Erythroblast (primary cell): ENCODE results near the gene GRB7.

Source experiments
- DNase-seq, 2 experiments: peaks; one replicate each; lab custom pipeline; 2025; lab: John Stamatoyannopoulos, UW
- GATA1 ChIP-seq: IDR thresholded peaks from 2 replicates; pipeline ENCODE4 v1.6.1; 2011; ENCODE audit warnings: low read depth, mild to moderate bottlenecking, control low read depth, low read length, moderate library complexity
- POLR2A ChIP-seq: IDR thresholded peaks from 2 replicates; pipeline ENCODE4 v1.6.1; 2011; ENCODE audit warnings: mild to moderate bottlenecking, low read length

Gene GRB7

GRCh38 chr17:39732586-39732985 is 5.2 kb upstream of the GRB7 start:
- TF ChIP-seq POLR2A (no peak), GATA1 (no peak)
- DNase-seq = no peak

DNA sequence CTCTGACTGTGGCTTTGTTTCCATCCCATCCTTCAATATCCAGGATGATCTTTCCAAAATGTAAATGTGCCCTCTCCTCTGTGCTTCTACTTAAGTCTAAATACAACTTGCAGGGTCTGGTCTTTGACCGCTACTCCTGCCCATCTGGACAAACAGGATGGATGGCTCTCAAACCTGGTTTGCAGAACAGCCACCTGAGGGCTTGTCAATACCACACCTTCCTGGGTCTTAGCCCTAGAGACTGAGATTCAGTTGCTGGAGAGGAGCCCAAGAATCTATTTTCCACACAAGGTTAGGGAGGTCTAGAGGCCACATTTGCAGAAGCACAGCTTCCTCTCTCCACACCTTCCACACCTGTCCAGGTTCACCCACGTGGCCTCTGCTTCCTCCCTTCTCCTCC is 1.9 kb upstream of the GRB7 start:
- TF ChIP-seq POLR2A (no peak), GATA1 (no peak)
- DNase-seq = no peak

DNA sequence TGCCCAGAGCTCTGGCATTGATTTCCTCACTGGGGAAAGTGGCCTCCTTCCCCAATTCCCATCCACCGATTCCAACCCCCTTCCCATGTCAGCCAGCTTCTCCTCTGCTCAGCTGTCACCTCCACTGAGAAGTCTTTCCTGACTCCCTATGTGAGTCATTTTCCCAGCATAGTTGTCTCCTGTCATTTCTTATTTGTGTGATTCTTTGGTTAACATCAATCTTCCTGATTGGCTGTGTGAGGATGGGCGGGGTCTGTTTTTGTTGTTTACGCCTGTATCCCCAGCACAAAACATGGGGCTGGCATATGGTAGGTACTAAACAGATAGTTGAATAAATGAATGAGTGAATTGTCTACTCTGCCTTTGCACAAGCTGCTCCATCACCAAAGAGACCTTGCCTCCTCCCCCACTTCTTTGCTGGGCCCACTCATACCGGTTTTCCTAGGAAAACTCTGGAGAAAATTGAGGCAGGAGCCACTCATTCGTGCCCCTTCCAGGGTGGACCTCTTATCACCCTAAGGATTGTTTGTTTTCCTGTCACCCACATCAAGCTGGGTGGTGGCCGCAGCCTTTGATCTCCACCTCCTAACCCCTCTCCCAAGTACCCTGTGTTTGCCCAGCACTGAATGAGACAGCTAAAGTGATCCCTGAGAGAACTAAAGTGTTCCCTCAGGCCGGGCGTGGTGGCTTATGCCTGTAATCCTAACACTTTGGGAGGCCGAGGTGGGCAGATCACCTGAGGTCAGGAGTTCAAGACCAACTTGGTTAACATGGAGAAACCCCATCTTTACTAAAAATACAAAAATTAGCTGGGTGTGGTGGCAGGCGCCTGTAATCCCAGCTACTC is 1.2 kb upstream of the GRB7 start:
- DNase-seq = no peak
- TF ChIP-seq GATA1 (no peak), POLR2A (no peak)

DNA sequence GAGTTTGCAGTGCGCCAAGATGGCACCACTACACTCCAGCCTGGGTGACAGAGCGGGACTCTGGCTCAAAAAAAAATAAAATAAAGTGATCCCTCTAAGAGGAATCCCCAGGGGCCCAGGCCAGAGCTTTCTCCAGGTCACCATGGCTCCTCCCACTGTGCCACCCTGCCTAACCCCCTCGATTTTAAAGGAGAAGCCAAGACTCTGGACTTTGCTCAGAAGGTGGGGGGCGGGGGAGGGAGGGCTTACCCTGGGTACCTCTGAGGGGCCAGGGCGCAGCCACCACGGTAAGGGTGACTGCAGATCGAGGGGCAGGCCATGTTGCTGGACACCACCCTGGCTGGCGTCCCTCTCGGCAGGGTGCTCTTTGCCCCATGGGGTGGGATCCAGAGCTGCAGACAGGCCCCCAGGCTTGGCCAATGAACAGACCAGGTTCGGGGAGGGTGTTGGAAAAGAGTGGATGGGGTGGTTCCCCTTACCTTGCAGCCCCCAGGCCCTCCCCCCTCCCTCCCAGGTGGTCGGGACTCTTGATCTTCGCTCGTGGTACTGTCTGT is 455 bp upstream of the GRB7 start:
- TF ChIP-seq GATA1 = no peak
- no peak for TF ChIP-seq POLR2A
- DNase-seq = no peak

- DNase-seq = no peak
- TF ChIP-seq GATA1 (no peak), POLR2A (no peak)
Measured at GRCh38 chr17:39738568-39738901, 797 bp downstream of the GRB7 start.

- DNase-seq = no peak
- no peak for TF ChIP-seq GATA1
- TF ChIP-seq POLR2A = no peak
Measured at GRCh38 chr17:39738983-39739884, 1.5 kb downstream of the GRB7 start.

DNA sequence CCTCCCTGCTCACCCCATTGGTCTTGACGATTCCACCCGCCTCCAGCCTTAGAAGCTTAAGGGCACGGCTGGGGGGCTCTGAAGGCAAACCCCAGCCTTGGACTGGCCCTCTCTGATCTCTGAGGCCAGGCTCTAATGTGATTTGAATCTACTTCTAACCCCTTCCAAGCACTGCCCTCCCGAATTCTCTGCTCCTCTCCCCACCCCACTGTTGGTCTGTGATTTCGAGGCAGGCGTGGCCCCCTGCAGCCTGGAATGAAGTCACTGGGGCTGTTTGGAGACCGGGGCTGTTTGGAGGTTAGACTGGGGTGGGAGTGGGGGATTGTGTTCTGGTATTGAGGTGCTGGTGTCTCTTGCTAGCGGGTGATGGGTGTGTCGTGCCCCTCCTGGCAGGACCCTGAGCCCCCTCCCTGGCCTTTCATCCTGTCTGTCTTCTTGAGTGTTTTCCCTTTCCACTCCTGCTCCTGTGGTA is 2.2 kb downstream of the GRB7 start:
- DNase-seq = no peak
- TF ChIP-seq POLR2A = no peak
- no peak for TF ChIP-seq GATA1

GRCh38 chr17:39740357-39741111 is 2.8 kb downstream of the GRB7 start:
- DNase-seq = no peak
- TF ChIP-seq GATA1 (no peak), POLR2A (no peak)

- DNase-seq = no peak
- no peak for TF ChIP-seq POLR2A
- no peak for TF ChIP-seq GATA1
Measured at GRCh38 chr17:39742126-39742855, 4.6 kb downstream of the GRB7 start.

DNA sequence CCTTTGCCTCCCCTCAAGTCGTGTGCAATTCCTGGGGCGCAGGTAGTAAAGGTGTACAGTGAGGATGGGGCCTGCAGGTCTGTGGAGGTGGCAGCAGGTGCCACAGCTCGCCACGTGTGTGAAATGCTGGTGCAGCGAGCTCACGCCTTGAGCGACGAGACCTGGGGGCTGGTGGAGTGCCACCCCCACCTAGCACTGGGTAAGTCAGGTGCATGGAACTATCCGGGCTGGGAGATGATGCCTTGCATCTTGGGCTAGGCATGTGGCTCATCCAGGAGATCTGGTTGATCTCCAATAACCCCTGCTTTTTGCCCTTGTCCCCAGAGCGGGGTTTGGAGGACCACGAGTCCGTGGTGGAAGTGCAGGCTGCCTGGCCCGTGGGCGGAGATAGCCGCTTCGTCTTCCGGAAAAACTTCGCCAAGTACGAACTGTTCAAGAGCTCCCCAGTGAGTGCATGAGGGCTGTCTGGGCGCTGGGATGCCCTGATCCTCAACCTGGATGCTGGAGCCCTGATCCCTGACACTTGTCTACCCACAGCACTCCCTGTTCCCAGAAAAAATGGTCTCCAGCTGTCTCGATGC is 5.2 kb downstream of the GRB7 start:
- no peak for TF ChIP-seq POLR2A
- no peak for TF ChIP-seq GATA1
- no peak for DNase-seq

DNA sequence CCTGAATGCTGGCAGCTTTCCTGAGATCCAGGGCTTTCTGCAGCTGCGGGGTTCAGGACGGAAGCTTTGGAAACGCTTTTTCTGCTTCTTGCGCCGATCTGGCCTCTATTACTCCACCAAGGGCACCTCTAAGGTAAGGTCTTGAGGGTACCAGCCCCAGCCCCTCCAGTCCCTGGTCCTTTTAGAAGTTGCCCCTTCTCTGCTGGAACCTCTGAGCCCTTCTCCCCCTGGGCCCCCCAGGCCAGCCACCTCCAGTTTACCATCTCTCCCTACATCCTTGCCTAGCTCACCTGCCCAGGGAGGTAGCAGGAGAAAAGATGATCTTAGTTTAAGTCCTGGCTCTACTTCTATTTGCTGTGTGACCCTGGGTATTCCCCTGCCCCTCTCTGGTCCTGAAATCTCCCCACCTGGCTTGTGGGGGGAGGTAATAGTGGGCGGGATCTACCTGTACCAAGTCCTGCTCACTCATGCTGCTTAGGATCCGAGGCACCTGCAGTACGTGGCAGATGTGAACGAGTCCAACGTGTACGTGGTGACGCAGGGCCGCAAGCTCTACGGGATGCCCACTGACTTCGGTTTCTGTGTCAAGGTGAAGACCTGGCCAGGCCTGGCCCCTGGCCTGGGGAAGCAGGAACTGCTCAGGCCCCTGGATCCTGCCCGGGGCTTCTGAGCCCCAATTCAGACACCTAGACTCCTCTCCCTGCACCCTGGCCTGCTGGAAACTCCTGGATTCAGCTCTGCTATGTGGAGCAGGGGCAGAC is 6.5 kb downstream of the GRB7 start:
- DNase-seq = no peak
- TF ChIP-seq GATA1 (no peak), POLR2A (no peak)

DNA sequence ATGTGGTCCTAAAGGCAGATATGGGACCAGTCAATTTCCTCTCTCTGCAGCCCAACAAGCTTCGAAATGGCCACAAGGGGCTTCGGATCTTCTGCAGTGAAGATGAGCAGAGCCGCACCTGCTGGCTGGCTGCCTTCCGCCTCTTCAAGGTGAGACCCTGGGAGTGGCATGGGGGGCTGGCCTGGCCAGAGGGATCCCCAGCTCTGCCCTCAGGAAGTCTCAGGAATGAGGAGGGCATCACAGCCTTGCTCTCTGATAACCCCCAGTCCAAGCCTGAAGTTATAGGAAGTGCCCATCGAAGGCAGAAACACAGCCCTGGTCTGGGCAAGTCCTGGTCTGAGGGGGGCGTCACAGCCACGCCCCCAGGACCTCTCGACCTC is 7.1 kb downstream of the GRB7 start:
- no peak for DNase-seq
- TF ChIP-seq POLR2A (no peak), GATA1 (no peak)
